ENCODE measurements around the gene RIMS1.
"Not testable (repeated sequence)": the region's sequence is repeated elsewhere in the genome, so short reads cannot be mapped to it uniquely, and the experiment has no call there.

RIMS1 gene

DNA sequence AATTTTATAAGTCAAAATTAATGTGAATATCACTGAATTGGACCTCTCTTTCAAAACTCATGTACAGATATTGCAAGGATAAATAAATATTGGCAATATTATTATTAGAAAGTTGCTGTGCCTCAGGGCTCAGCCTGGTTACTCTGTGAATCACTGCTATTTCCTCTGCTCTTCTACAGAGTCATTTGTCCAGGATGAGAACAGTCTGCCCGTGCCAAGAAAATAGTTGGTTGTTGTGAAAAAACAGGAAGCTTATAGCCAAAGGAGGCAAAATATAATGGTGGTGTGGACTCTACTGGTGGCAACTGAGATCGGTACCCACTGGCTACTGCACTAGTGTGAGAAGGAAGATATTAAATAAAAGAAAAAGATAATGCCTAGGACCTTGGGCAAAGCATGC is 93.6 kb downstream of the RIMS1 start:
- no peak for ATAC-seq

DNA sequence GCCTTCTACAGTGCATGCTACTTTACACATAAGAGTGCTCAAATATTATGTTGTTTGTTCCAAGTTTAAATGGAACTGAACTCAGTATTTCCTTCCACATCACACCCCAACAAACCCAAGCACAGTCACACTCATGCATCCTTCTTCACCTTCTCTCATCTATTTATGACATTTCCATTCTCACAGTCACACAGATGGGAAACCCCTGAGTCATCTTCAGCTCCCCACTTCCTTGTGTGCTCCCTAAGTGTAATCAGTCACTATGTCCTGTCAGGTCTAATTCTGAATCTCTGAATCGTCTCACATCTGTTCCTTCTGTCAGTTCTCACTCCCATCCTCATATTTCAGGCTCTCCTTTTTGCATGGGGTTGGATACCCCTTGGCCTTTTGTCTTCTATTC is 96.0 kb downstream of the RIMS1 start:
- no peak for ATAC-seq

DNA sequence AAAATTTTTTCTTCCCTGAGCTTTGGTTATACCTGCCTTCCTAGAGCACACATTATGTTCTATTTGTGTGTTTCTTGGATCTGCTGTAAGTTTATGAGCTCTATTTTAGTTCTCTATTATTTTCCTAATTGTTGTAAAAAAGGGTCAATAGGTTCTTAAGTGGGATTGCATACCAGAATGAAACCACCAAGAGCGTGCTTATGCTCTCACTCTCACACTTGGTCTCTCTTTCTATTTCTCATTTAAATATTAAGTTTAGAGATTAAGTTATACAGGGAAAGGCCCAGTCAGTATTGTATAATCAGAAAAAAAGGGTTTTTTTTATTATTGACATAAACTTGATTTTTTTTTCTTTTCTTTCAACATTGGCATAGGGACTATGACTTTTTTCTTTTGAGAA is 96.8 kb downstream of the RIMS1 start:
- ATAC-seq = no peak

DNA sequence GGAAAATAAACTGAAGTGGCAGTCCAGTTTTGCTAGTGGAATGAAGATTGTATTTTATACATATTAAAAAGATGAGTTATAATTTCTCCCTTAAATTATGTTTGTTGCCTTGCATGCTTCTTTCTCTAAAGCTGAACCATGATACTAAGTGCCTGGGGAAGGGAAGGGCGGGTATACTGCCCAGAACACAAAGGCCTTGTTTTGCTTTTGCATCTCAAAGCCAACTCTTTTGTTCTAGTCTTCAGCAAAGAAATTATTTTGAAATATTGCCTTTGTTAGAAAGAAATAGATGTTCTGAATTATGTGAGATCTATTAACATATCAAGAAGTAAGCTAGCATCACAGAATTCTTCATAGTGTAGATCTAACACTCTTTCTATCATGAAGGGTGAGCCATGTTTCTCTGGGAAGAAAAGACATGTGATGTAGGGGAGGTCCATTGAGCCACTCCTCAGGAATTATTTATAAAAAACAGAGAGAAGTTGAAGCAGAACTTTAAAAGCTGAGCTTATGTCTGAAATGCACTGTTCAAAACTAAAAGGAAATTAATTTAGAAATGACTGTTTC is 108.4 kb downstream of the RIMS1 start:
- no peak for ATAC-seq

DNA sequence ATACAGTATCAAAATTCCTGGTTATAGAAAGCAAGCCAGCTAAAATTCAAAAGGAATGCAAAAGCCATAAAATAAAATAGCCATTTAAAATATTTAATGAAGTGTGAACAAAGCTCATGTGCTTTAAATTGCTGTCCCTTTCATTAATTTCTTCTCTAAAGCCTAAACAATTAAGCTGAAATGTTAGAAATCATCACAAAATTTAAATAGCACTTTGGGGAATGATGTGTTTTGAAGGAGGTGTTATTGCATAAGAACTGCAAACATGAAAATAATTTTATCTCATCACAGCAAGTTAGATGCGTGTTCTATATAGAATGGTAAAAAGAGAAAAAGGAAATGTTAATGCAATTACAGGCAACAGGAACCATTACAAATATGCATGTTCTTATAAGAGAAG is 111.0 kb downstream of the RIMS1 start:
- no peak for ATAC-seq

DNA sequence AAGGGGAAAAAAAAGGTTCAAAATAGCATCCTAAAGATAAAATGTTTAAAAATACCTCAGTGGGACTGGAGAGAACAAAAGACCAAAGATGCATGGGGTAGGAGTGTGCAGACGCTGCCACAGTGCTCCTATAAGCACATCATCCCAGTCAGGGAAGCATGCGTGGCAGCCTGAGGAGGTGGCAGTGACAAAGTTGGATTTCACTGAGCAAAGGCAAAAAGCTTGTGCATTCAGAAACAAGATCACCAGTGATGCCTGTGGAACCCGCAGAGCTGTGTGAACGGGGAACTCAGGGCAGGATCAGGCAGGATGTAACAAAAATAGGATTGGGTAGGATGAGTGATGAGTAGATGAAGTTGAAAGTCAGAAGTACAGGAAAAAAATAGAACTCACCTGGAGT is 116.1 kb downstream of the RIMS1 start:
- ATAC-seq = no peak

DNA sequence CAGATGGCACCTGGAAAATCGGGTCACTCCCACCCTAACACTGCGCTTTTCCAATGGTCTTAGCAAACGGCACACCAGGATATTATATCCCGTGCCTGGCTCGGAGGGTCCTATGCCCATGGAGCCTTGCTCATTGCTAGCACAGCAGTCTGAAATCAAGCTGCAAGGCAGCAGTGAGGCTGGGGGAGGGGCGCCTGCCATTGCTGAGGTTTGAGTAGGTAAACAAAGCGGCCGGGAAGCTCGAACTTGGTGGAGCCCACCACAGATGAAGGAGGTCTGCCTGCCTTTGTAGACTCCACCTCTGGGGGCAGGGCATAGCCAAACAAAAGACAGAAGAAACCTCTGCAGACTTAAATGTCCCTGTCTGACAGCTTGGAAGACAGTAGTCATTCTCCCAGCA is 120.2 kb downstream of the RIMS1 start:
- ATAC-seq = not testable (repeated sequence)

DNA sequence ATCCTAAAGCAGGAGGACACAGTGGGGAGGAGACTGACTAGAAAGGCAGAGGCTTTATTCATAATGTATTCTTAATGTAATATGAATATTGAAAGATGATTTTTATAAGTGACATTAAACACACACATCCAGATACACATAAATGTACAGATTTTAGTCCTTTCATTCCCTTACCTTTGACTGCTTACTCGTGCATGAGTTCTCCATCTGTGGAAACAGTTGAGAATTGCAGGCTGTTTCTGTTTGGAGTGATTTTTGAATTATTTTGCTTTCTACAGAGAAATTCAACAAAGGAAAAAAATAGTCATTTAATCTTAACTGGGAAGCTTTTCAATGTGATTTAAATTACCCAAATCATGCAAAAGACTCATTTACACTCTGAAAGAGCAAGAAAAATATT is 136.5 kb downstream of the RIMS1 start:
- ATAC-seq = no peak

DNA sequence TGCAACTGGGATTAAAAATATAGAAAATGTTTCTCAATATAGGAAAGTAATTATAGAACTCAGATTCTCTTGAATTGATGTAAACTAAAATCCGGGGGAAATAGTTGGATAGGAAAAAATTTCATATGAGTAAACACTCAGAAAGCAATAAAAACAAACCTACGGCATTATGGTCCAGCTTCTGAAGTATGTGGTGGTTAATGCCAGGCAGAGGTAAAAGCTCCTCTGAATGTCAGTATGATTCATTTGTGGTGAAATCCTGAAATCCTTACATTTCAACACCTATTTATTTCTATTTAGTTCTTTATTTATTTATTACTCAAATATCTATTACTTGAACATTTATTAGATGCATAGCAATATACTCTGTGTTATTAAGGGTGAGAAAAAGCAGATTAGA is 145.1 kb downstream of the RIMS1 start:
- no peak for ATAC-seq

DNA sequence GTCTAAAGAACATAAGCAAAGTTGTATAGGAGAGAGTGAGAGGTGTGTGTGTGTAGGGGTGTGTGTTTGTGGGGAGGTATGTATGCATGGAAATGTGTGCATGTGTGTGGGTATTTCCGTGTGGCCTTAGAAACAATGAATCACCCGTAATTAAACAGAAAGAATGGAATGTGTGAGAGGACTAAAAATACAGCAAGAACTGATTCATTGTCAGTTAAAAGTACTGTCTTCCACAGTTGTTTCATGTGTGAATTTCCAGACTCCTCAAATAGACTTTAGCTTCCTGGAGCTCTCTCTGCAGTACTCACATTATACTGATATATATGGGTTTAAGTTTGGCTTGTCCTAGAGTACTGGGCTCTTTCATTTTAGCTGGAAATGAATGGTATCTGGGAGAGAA is 145.7 kb downstream of the RIMS1 start:
- ATAC-seq = no peak

DNA sequence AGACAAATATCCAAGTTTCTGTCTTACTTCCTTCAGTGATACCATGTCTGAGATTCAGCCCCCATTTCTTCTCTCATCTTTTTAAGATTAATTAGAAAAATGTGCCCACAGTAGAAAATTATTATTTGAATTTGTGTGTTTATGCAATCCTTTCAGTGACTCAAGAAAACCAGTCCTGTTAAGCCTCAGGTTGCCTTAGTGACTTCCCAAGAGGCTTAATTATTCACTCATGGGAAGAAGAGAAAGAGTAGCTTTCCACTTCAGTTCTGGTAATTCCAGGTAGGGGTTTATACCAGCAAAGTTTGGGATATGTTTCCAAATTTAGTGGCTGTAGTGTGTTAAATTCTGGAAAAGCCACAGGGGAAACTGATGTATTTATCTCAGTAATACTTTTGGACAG is 149.1 kb downstream of the RIMS1 start:
- ATAC-seq = no peak

DNA sequence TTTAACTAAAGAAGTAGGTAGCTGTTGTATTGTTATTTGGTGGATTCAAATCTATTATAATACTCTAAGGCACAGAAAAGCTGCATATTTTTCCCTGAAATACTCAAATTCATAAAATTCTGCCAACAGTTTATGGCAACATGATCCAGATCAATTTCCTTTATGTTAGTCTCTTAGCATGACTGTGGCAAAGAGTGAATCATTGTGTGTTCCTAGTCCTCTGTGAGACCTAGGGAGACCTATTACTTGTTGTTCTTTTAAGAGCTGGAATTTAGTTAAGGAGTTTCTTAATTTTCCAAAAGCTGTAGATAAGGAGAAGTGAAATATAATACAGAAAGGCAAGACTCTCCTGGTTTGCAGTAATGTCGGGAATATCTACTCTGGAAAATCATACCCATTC is 149.6 kb downstream of the RIMS1 start:
- ATAC-seq = no peak

DNA sequence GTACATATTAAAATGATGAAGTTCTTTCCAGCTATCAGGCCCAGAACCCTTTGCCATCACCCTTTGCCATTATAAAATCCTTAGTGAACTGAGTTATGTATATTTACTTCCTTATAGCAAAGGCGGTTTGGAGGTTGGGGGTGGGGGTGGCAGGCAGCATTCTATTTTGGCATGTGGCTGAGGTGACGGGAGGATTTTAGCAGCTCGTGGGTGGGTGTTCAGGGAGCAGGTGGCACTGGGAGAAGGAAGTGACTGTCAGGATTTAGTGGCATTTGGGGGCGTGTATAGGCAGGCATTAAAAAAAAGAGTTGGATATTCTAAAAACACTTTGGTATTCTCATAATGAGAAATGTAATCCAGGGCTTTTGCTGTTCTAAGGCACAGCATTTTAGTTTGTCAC is 150.7 kb downstream of the RIMS1 start:
- ATAC-seq = no peak

DNA sequence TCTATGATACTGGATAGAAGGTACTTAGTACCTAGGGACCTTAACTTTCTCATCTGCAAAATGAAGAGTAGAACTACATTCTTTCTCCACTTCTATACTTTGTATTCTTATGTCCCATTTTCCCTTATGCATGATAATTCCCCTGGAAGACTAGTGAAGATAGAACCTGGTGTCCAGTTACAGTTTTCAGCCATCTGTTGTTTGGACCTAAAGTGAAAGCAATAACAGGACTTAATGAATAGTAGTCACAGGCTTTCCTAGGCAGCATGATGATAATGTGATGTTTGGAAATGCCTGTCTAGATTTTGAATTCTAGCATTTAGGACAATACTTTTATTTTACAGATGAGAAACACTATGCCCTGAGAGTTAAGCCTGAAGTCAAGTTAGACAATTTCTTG is 153.8 kb downstream of the RIMS1 start:
- ATAC-seq = no peak

DNA sequence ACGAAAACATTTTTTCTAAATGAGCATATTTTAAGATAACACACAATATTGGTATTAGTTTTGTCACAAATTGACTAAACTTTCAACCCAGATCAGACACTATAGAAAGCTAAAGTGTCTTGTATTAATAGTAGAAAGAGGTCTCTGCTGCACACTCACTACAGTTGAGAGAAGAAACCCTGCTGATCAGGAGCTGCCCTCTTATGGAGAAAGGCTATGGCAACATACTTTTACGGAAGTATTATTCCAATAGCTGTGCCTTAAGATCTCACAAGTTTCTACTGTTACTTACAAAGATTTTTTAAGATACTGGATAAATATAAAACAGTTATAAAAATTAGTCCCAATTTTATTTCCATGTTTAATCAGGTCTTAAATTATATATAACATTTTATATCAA is 155.7 kb downstream of the RIMS1 start:
- no peak for ATAC-seq

DNA sequence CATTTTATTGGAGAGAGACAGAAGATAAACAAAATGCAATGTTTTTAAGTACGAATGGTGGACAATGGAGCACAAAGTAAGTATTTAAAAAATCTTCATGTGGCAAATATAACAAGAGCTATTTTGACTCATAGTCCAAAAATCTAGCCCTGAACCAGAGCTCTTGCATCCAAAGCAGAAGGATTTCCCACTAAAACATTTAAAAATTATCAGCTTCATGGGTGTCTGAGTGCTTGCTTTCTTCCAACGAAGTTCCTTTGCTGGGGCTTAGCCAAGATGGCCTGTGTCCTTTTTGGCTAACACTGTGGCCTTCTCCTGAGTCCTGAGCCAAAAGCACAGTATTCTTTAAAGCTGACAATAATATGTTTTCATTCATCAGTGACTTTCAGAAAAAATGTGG is 161.7 kb downstream of the RIMS1 start:
- ATAC-seq = no peak

DNA sequence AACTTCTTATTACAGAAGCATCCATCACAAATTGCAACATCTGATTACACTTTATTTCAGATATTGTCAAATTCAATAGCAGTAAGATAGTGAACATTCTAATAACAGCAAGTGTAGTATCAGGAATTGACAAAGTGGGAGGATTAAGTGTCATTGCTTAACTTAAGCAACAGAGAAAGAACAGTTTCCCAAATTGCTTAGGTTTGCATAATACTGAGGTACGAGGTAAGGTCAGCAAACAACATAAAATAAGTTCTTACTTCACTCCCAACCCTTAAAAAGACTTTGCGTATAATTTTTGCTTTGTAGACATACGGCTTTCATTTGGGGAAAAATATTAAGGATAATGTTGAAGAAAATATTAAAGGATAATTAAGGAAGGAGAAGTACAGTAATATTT is 163.0 kb downstream of the RIMS1 start:
- no peak for ATAC-seq

DNA sequence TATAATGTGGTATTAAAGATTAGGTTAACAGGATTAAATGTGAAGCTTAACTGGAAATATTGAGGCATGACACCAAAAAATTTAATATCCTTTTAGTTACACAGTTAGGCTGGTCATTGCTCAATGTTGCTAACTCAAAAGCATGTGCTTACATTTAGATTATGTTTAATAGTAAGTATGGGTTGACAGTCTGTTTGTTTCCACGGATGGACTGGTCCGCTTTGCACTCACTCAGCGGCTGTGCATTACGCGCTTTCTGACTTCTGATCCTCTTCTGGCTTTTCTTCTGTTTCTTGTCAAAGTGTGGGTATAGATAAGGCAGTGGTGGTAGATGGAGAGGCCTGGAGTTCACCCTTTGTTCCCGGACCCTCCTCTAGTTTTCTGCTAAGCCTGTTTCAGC is 174.9 kb downstream of the RIMS1 start:
- no peak for ATAC-seq

DNA sequence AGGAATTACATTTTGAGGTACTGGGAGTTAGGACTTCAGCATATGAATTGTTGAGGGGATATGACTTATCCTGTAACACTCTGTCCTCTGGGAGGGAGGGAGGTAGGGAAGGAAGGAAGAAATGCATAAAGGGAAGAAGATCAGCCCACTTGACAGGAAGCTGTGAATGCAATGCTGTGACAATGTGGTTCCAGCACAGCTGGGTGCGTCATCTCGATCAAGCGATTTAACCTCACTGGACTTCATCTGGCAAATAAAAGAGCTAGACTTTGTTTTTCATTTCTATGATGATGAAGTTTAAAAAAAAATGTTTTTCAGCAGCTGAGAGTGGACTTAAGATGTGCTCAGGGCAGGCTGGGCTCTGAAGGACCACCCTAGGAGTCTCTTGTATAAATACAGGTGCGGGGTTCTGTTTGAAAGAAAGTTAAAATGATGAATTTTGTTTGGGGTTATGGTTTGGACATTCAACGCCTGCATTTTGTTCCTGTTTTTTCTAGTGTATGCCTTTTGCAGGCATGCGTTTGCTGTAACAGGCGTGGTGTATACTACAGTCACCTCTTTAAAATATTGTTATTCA is 178.1 kb downstream of the RIMS1 start:
- no peak for ATAC-seq

DNA sequence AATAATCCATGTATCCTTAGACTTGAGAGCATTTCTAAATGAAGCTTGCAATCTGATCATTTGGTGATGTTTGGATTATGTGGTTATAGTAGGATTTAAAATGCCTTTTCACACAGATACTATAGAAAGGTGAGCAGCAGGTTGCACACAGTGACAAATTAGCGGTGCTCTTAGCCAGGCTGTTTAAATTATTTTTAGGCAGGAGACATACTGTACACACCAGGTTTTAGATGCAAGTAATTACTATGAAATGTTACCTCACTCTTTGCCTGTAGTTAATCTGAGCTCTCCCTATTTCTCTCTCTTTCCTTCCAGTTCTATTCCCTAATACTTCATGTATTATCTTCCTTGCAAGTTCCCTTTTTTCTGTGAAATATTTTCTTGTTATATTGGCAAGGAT is 191.7 kb downstream of the RIMS1 start:
- no peak for ATAC-seq

DNA sequence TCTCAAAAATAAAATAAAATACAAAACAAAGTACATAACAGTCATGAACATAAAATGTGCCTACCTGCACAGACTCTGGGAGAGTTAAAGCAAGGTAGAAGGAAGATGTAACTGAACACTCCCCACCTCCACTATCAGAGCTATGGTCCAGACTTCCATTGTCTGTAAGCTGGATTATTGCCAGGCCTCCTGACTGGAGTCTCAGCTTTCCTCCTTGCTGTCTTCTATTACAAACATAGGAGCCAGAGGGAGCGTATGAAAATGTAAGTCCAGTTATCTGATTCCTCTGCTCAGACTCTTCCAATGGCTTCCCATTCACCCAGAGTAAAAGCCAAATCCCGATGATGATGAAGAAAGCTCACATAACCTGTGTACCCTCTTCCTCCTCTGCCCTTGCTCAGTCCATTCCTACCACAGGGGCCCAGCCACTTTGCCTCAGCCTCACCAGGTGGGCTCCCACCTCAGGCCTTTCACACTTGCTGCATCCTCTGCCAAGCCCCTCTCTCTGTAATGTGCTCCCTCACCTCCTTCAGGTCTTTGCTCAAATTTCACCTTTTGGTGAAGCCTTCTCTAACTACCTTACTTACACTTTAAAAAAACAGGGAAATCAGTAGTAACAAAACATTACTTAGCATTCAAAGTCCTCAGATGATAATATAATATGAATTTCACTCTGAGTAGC is 194.1 kb downstream of the RIMS1 start:
- no peak for ATAC-seq

DNA sequence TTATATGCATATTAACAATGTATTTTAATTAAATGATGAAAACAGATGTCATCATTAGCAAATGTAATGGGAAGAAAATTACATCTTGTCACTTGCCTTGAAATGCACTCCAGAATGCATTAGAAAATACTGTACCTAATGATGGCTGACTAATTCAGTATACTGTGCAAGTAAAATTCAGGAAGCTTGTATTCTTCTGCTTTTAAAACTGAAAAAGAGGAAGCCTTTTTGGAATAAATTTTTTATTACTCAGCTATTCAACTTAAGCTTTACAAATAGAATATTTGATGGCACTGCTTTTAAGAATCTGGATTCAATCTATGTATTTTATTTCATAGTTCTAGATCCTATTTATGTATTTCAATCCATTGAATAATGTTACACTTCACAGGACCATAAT is 195.5 kb downstream of the RIMS1 start:
- ATAC-seq = no peak

DNA sequence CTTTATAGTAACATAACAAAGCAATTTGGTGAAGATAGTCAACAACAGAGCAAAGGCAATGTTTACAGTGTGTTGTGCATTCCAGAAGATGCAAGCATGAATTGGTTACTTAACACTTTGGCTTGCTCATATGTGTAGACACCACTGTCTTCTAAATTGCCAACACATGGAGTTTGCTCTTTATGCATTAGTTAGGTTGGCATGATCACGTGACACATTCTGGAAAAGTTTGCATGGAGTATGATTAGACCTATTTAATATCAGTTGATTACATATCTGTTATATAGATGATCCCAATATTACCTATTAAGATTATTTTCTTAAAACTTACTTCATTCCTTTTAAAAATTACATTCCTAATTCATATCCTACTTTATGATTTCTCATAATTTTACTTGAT is 197.6 kb downstream of the RIMS1 start:
- ATAC-seq = no peak

DNA sequence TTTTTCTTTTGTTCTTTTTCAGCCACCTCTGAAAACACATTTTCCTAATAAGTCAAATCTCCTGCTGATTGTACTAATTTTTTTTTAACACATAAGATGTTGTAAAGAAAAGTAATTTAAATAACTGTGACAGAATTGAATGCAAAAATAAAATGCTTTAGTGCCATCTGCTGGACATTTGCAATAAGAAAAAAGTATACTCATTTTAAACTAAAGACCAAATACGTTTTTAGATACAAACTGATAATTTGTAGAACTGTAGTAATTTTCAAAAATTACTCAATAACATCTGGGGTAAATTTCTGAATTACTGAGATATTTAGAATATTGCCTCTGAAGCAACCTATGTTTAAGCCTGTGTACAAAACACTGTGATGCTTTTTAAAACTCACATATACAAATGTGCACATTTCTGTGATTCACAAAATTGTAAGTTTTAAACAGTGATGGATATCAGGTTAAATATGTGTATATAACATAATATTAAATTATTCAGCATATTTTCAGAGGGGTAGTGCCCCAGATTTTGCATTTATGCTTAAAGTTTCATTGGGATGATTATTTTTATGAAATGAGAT is 198.7 kb downstream of the RIMS1 start:
- no peak for ATAC-seq

DNA sequence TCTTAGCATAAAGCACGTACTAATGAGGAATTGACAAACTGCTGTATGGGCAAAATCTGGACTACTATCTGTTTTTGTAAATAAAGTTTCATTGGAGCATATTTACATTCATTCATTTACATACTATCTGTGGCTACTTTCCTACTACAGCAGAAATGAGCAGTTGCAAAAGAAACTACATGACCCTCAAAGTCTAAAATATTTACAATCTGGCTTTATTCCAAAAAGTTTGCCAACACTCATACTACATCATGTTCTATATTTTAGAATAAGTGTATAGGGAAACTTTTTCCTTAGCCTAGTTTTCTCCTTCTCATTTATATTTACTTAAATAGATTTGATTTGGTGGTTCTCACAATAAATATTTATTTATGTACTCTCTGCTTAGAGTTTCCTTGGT is 208.2 kb downstream of the RIMS1 start:
- no peak for ATAC-seq
